ENCODE measurements around the gene SLC27A4. TPM values are rescaled to one million over a fixed set of nuclear protein-coding genes. Genes with fewer than 3 reads are reported as not detected.

SLC27A4 gene
- total RNA-seq, 1 experiment from 2014 or later, result 17.0 TPM

GRCh38 chr9:128408963-128409431, 68.7 kb downstream of the SLC27A4 start:
- H2BK20ac ChIP-seq (ENCODE audit: low read depth, low read length, poor library complexity, severe bottlenecking), result no peak overlapping the region
- H3K4ac ChIP-seq (ENCODE audit: low read depth, low read length), result no peak overlapping the region
- H3K79me2 ChIP-seq (ENCODE audit: insufficient read depth, low read length), result no peaks in the 10 kb centered on the region
- no peak for TF ChIP-seq CTCF (conservative IDR thresholded peaks at IDR 0.05)
- H3K18ac ChIP-seq (ENCODE audit: insufficient read length, low read depth, low read length), result no peak overlapping the region
- Mint-ChIP-seq H3K9me3 (peaks cover 0 to 6% of the 10 kb centered on the region in 2 experiments; a peak in 3 of 5 replicates), H3K4me3 (peak overlapping the region; percentile 23 to 34; a peak in 2 of 5 replicates), H3K27ac (0 out of 7 replicates have a peak overlapping the region, but pooled peaks of 1 of the 3 experiments have one; percentile 55), H3K4me1 (peaks cover 35 to 38% of the 10 kb centered on the region in 2 experiments), H3K36me3 (ENCODE audit: insufficient read depth in 1 of 3, low read depth in 3 of 3) (no peaks in the 10 kb centered on the region; a peak in 1 of 7 replicates), H3K27me3 (ENCODE audit: low read depth) (peaks cover 98% of the 10 kb centered on the region)
- no peak overlapping the region for H2BK15ac ChIP-seq (ENCODE audit: low read depth, low read length)
- H2BK12ac ChIP-seq (ENCODE audit: insufficient read length, low read depth, low read length), result no peak overlapping the region
- no peak overlapping the region for H3T11ph ChIP-seq (ENCODE audit: low read length)
- H3K56ac ChIP-seq (ENCODE audit: insufficient read length, low read depth, low read length), result no peak overlapping the region
- H2BK5ac ChIP-seq (ENCODE audit: insufficient read length, low read length), result no peak overlapping the region
- H3K23me2 ChIP-seq (ENCODE audit: insufficient read length, low read depth, low read length, poor library complexity, severe bottlenecking), result no peaks in the 10 kb centered on the region
- no peak overlapping the region for H3K9ac ChIP-seq (ENCODE audit: extremely low read depth, insufficient read length, low read length)
- no peak for DNase-seq
- no peak overlapping the region for H3K23ac ChIP-seq (ENCODE audit: insufficient read length, low read depth, low read length)
- H2AFZ ChIP-seq (ENCODE audit: low read length), result no peak overlapping the region
- H3K4me1 ChIP-seq (ENCODE audit: insufficient read depth, low read length), result no peaks in the 10 kb centered on the region
- H4K20me1 ChIP-seq (ENCODE audit: control insufficient read depth, insufficient read depth, insufficient read length), result no peaks in the 10 kb centered on the region
- WGBS (ENCODE audit: extremely low coverage, insufficient read length, low lambda C conversion rate), result no CpG with 5 or more reads among the region's 26 CpGs
- H4K8ac ChIP-seq (replicated peaks; ENCODE audit: insufficient read length, low read depth, low read length), result no peak overlapping the region
- no peak overlapping the region for H4K91ac ChIP-seq (ENCODE audit: insufficient read length, low read depth, low read length)
- peaks cover 58% of the 10 kb centered on the region; the same call in 1 of the 2 replicates for H3K27me3 ChIP-seq (ENCODE audit: insufficient read depth, low read length)
- H3K4me2 ChIP-seq (ENCODE audit: insufficient read depth, insufficient read length, low read length), result peak overlapping the region; percentile 31
- no peak overlapping the region for H3K14ac ChIP-seq (ENCODE audit: insufficient read depth, low read length)
- H4K5ac ChIP-seq (ENCODE audit: insufficient read length, low read depth, low read length), result no peak overlapping the region
- H3K9me3 ChIP-seq (ENCODE audit: control insufficient read depth, low read depth, low read length), result no peaks in the 10 kb centered on the region
- no peak overlapping the region for H3K27ac ChIP-seq (ENCODE audit: insufficient read length, low read depth, low read length)
- H2BK120ac ChIP-seq (ENCODE audit: low read depth, low read length, poor library complexity, severe bottlenecking), result no peak overlapping the region
- no peaks in the 10 kb centered on the region for H3K79me1 ChIP-seq (ENCODE audit: insufficient read depth, low read depth, low read length, poor library complexity, severe bottlenecking)
- H2AK5ac ChIP-seq (ENCODE audit: insufficient read length, low read length), result no peak overlapping the region

All from H9 (cell line).